ENCODE results near the gene PTP4A1.
A peak's percentile ranks its signal among the peaks of the same experiment; 100 is the strongest.
"Not testable (repeated sequence)": the region's sequence is repeated elsewhere in the genome, so short reads cannot be mapped to it uniquely, and the experiment has no call there.

PTP4A1 gene

DNA sequence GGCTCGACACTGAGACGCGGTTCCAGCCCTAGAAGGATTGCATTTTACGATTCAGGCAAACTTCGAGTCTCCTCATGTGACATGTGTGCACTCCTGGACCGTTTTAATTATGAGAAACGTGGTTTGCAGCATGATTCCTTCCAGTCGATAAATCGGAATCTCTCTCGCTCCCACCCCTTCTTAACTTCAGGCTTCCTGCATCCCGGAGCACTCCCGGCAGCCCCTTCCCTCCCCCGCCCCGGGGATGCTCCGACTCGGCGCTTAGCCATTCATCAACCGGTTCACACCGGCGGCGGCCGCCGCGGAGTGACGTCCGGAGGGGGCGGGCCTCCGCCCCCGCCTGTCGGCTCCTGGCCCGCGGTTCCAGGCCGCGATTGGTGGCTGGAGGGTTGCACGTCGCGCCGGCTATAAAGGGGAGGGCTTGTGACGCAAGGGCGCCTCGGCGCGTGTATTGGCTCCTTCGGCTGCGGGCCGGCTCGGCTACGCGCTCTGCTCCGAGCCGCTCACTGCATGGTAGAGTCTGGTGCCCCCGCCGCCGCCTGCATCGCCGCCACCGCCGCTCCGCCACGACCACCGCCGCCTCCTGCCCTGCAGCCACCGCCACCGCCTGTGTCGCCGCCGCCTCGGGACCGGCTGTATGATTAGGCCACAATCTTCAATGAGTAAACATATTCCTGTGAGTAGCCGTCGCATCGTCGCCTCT, at the start of gene PTP4A1, which contains the start of gene LOC128125822:
Gene PTP4A1 (plus strand): TSS at position 437 of the 703 bp plus-strand sequence. CDS start 4,401 bp downstream, outside the sequence.
Gene LOC128125822 (plus strand): TSS at position 437 of the 703 bp plus-strand sequence.
- DNase-seq, result peak; percentile 93

- DNase-seq, result not testable (repeated sequence)
These were observed 49.4 kb upstream of the PTP4A1 start for GRCh38 chr6:63522911-63523287.

- DNase-seq, result no peak
These were observed 48.6 kb upstream of the PTP4A1 start for GRCh38 chr6:63523630-63524029.

GRCh38 chr6:63525186-63525878, 46.9 kb upstream of the PTP4A1 start:
- no peak for DNase-seq

- no peak for DNase-seq
These were observed 45.3 kb upstream of the PTP4A1 start for GRCh38 chr6:63526931-63527330.

DNA sequence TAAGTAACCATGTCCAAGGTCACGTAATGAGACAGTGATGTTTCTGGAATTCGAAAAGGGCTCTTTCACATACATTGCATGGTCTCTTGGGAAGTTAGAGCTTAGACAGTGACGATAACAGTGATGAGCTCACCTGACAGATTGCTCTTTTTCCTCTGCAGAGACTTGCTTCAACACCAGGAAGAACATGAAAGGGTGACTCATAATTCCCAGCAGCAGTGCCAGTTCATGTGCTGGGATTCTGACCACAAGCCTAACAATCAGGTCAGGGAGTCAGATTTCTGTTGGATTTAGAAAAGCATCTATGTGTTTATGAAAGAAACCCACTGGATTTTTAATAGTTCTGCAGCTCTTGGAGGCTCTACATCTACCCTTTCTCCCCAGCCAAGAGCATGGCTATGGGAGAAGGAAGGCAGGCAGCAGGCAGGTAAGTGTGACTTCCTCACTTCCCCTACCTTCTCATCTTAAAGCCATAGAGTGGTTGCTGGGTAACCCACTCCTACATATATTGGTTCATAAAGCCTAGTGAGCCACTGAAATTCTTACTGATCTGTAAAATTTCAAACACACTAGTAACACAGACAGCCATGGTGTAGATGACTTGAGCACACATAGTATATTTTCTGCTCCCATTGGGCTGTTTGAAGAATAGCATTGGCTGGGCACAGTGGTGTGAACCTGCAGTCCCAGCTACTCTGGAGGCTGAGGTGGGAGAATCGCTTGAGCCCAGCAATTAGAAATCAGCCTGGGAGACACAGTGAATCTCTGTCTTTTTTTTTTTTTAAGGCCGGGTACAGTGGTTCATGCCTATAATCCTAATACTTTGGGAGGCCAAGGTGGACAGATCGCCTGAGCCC, 44.4 kb upstream of the PTP4A1 start:
- peak; percentile 24 for DNase-seq

DNA sequence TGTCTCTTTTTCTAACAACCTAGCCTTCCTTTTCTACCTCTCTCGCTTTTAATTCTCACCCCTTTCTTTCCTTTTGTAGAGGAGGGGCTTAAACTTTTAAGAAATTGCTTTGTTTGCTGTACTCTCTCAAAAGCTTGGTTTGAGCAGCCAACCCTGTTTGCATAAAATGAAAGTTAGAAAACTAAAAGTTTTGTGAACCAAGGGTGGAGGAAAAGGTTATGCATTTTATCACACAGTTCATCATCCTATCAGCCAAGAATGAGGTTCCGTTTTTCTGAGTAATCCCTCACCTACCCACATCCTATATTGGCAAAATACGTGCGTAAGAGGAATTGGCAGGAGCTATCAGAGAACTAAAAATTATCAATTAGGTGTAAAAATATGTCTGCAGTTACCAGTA, 42.8 kb upstream of the PTP4A1 start:
- no peak for DNase-seq

GRCh38 chr6:63530182-63530581, 42.1 kb upstream of the PTP4A1 start:
- no peak for DNase-seq

DNA sequence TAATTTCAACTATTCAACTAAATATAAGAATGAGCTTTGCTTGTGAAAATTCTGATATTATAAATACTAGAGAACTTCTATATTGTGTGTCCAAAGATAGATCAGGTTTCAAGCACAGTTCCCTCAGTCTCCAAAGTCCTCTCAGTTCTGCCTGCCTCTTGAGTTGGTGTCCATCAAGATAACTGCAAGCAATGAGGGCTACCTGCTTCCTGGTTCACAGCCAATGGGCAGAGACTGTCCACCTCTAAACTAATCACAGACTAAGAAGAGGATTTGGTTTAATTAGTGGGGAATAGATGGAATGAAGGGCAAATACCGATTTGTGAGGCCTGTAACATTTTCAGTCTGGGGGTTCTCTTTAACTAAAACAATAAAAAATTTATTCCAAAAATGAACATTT, 41.3 kb upstream of the PTP4A1 start:
- no peak for DNase-seq

DNA sequence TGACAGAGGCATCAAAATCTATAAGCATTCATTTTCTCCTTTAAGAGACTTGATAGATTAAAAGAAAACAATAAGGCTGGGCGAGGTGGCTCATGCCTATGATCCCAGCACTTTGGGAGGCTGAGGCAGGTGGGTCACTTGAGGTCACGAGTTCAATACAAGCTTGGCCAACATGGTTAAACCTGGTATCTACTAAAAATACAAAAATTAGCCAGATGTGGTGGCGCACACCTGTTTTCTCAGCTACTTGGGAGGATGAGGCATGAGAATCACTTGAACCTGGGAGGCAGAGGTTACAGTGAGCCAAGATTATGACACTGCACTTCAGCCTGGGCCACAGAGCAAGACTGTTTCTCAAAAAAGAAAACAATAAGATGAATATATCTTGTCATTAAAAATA, 39.3 kb upstream of the PTP4A1 start:
- no peak for DNase-seq

- no peak for DNase-seq
These were observed 38.3 kb upstream of the PTP4A1 start for GRCh38 chr6:63533952-63534351.

DNA sequence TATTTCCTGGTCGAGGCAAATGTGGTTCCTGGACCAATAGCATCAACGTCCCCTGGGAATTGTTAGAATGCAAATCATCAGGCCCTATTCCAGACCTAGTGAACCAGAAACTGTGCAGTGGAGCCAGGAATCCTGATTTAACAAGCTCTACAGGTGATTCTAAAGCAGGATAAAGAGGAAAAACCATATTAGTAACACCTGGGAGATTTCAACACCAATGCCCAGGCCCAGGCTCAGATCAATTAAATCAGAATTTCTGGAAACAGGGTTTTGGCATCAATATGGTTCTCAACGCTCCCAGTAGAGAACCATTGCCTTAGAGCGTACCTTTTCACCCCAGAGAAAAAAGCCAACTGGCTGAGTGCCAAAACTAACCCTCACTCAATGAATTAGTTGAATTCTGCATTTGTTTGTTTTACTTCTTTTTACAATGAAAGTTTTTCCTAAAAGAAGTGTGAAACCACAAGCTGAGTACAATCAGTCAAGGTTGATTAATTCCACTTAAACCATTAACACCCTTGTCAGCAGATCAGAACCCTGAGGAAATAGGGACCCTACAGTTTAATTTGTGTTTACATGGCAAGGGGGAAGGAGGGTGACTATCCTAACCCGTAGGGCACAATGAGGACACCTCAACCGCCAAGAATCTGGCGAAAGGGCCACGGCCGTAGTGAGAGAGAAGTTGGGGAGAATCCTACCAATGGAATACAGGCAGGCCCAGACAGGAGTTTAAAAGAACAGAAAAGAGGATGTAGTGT, 34.9 kb upstream of the PTP4A1 start:
- DNase-seq, result no peak

- no peak for DNase-seq
These were observed 34.4 kb upstream of the PTP4A1 start for GRCh38 chr6:63537959-63538300.

- no peak for DNase-seq
These were observed 33.7 kb upstream of the PTP4A1 start for GRCh38 chr6:63538550-63538949.

GRCh38 chr6:63543001-63543400, 29.3 kb upstream of the PTP4A1 start:
- DNase-seq, result no peak

DNA sequence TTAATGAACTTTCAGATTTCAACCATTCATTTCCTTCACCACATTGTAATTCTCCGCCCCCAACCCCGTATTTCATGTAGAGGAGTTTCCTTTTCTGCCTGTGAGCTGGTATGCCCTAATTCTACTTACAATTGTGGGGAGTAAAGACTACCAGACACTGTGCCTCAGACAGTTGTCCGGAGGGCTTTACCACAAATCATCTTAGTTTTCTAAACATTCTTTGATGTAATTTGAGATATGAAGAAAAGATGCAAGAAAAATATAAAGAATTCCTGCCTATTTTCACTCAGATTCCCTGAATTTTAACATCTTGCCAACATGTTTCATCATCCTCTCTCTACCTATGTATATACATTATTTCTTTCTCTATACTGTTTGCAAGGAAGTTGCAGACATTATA, 28.3 kb upstream of the PTP4A1 start:
- DNase-seq, result no peak

GRCh38 chr6:63546236-63546635, 26.0 kb upstream of the PTP4A1 start:
- DNase-seq, result no peak

DNA sequence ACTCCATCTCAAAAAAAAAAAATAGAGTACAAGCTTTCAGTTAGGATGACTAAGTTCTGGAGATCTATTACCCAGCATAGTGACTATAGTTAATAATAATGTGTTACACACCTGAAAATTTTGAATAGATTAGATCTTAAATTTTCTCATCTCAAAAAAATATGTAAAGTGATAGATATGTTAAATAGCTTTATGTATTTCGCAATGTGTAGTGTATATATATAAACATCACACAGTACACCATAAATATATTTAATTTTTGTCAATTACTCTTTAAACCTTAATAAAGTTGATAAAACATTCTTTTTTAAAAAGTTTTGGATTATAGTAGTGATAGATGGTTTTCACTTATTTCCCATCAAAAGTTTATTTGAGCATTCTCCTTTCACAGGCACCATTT, 25.6 kb upstream of the PTP4A1 start:
- DNase-seq, result no peak

GRCh38 chr6:63549076-63549475, 23.2 kb upstream of the PTP4A1 start:
- DNase-seq, result no peak

- no peak for DNase-seq
These were observed 19.1 kb upstream of the PTP4A1 start for GRCh38 chr6:63553208-63553607.

- DNase-seq, result no peak
These were observed 18.4 kb upstream of the PTP4A1 start for GRCh38 chr6:63553900-63554299.

- no peak for DNase-seq
These were observed 17.5 kb upstream of the PTP4A1 start for GRCh38 chr6:63554782-63555181.

DNA sequence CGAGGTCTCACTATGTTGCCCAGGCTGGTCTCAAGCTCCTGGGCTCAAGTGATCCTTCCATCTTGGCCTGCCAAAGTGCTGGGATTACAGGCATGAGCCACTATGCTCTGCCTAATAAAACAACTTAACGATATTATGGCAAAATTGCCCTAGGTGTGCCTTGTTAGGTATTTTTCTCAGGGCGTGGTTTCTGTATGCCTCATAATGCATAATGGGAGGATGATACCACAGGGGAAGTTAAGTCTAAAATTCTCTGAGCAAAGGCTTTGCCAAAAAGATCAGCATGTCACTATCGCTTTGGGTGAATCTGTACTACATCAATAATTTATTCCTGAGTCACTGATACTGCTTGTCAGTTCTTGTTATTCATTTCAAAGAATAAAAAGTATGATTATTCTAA, 15.9 kb upstream of the PTP4A1 start:
- DNase-seq, result no peak
